Measurements from ENCODE around the gene IGLL5.

IGLL5 gene

GRCh38 chr22:22923930-22924329 is 36.3 kb downstream of the IGLL5 start:
- no peak for TF ChIP-seq CTCF (IDR thresholded peaks at IDR 0.05; ENCODE audit: low read depth, low read length, missing control alignments)
- H3K4me3 ChIP-seq (replicated peaks; ENCODE audit: low read depth, low read length), result no peak overlapping the region
- no peak for DNase-seq (ENCODE audit: extremely low read depth, low read depth)

- TF ChIP-seq CTCF (IDR thresholded peaks at IDR 0.05; ENCODE audit: low read depth, low read length, missing control alignments), result no peak
- H3K4me3 ChIP-seq (replicated peaks; ENCODE audit: low read depth, low read length), result no peak overlapping the region
- DNase-seq (ENCODE audit: extremely low read depth, low read depth), result no peak
Measured at GRCh38 chr22:22924369-22925145, 36.9 kb downstream of the IGLL5 start.

- H3K4me3 ChIP-seq (replicated peaks; ENCODE audit: low read depth, low read length), result no peak overlapping the region
- no peak for TF ChIP-seq CTCF (IDR thresholded peaks at IDR 0.05; ENCODE audit: low read depth, low read length, missing control alignments)
Measured at GRCh38 chr22:22925146-22925804, 37.7 kb downstream of the IGLL5 start.

GRCh38 chr22:22925805-22926369 is 38.3 kb downstream of the IGLL5 start:
- no peak overlapping the region for H3K4me3 ChIP-seq (replicated peaks; ENCODE audit: low read depth, low read length)
- DNase-seq (ENCODE audit: extremely low read depth, low read depth), result no peak
- TF ChIP-seq CTCF (IDR thresholded peaks at IDR 0.05; ENCODE audit: low read depth, low read length, missing control alignments), result no peak

More at GRCh38 chr22:22925146-22925804, 37.7 kb downstream of the IGLL5 start:
- no peak for DNase-seq (ENCODE audit: extremely low read depth, low read depth)

GRCh38 chr22:22926370-22927195 is 39.0 kb downstream of the IGLL5 start:
- no peak for DNase-seq (ENCODE audit: extremely low read depth, low read depth)
- TF ChIP-seq CTCF (IDR thresholded peaks at IDR 0.05; ENCODE audit: low read depth, low read length, missing control alignments), result no peak
- no peak overlapping the region for H3K4me3 ChIP-seq (replicated peaks; ENCODE audit: low read depth, low read length)

- DNase-seq (ENCODE audit: extremely low read depth, low read depth), result no peak
- TF ChIP-seq CTCF (IDR thresholded peaks at IDR 0.05; ENCODE audit: low read depth, low read length, missing control alignments), result no peak
- no peak overlapping the region for H3K4me3 ChIP-seq (replicated peaks; ENCODE audit: low read depth, low read length)
Measured at GRCh38 chr22:22927196-22927887, 39.7 kb downstream of the IGLL5 start.

Measured in HFF-Myc (cell line).